Activated gamma-delta T cell treated with Interleukin-2 at 50 U/mL for 16 hours (primary cell): Measurements from ENCODE around the gene LAMTOR5.

Source experiments
- DNase-seq: peaks from one replicate; pipeline ENCODE4 v3.0.0-alpha.2; 2020

LAMTOR5 gene

DNA sequence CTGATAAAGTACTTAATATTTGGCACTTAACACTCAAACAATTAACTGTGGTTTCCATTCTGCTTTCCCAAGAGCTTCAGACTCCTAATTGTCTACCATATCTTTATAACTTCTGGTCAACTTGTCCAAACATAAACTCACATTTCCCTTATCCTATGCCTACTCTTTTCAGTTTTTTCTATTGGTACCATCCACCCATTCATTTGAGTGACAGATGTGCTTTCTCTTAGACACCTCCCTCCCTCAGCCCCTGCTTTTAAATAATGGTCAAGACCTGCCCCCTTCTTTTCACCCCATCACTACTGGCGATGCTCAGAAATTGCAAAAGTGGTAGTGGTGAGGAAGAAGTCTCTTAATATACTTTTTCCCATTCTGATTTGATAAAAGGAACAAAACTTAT lies 22.1 kb downstream of the LAMTOR5 start:
- DNase-seq = no peak

DNA sequence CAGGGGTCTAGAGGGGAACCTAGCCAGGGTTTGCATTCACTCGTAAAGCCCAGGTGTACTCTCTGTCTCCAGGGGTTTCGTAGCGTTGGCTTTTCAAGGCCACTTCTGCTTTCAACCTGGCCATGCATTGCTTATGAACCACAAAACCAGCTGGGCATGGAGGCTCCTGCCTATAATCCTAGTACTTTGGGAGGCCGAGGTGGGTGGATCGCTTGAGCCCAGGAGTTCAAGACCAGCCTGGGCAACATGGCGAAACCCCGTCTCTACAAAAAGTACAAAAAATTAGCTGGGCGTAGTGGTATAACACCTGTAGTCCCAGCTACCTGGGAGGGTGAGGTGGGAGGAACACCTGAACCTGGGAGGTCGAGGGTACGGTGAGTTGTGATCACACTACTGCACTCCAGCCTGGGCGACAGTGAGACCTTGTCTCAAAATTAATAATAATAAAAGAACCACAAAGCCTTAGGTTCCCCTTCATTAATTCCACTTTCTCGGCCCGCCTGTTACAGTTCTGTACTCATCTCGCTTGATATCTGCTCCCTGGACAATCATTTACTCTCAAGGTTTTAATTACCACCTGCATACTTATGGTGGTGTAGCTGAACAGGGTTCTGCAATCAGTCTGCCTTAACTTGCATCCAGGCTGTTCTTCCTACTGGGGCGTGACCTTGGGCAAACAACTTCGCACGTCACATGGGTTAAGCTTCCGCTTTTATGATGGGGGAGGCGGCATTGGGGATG lies 22.7 kb downstream of the LAMTOR5 start:
- no peak for DNase-seq

DNA sequence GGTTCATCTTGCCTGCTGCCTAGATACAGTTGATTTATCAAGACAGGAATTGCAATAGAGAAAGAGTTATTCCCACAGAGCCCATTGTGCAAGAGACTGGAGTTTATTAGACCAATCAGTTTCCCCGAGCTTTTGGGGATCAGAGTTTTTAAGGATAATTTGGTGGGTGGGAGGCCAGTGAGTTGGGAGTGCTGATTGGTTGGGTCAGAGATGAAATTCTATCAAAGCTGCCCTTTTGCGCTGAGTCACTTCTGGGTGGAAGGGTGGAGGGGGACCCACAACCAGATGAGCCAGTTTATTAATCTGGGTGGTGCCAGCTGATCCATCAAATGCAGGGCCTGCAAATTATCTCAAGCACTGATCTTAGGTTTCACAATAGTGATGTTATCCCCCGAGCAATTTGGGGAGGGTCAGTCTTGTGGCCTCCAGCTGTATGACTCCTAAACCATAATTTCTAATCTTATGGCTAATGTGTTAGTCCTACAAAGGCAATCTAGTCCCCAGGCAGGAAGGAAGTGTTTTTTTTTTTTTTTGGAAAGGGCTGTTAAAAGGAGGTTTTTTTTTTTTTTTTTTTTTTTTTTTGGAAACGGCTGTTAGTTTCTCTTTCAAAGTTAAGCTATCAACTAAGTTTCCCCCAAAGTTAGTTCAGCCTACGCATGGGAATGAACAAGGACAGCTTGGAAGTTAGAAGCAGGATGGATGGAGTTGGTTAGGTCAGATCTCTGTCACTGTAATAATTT lies 24.1 kb downstream of the LAMTOR5 start:
- DNase-seq = no peak

DNA sequence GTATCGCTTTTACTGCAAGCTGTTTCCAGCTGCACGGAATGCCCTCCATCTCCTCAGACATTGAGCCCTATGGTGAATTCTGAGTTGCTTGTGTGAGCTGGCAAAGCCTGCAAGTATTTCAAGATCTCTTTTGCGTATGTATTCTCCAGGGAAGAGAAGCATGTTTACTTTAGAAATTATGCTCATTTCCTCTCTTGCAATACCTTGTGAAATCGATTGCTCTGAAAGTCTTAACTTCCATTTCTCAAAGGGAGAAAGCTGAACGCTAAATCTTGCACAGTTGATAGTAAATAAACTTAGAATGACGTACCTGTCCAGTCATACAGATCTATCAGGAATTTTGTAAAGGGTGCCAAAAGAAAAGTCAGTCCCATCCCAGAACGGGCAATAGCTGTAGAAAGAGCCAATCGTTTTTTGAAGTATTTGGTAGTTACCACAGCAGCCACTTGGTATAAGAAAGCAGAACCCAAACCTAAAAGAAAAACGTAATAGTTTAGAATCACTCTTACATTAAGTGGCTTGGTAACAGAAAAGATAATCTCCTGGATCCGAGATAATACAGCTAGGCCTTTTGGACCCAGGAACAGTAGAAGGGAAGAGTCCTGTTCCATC lies 26.7 kb downstream of the LAMTOR5 start:
- no peak for DNase-seq

DNA sequence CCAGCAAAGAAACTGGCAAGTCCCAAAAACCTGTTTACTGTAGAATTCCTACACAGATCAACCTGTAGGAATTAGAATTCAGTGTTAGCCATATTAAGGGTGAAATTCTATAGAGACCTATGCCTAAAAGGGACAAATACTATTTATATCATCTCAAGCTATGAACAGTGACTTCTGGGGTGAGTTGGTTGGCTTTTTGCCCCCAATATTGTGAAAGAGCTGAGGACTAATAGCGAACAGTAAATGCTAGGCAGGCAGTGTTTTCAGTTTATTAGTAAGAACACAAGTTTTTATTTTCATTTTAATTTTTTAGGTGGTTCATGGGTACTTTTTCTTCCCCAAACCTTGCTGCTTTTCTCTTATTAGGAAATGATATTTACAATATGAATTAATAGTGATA lies 32.0 kb downstream of the LAMTOR5 start:
- no peak for DNase-seq

DNA sequence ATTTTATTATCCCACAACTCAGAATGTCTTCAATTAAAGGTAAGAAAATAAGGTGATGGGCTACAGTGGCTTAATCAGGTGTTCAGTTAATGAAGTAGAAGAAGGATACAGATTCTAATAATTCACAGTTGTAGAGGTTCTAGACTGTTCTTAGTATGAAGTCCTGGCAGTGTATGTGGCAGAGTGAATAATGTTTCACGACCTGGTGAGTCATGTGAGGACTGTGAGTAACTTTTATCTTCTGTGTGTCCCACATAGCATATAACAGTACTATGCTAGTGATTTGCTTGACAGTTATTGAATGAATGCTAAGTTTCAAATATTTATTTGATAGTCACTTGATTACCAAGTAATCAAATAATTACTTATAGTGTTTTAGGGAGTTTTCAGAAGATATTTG lies 36.7 kb downstream of the LAMTOR5 start:
- DNase-seq = no peak

DNA sequence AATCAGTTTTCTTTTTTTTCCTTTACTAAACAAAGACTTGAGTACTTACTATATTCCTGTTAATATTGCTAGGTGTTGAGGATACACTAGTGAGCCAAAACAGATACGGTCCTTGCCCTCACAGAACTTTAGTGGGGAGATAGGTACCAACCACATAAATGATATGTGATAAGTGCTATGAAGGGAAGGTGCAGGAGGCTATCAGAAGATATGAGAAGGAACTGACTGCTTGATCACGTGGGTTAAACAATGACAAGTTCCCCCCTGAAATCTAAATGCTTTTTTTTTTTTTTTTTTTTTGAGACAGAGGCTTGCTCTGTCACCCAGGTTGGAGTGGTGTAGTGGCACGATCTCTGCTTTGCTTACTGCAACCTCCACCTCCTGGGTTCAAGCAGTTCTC lies 43.3 kb downstream of the LAMTOR5 start:
- DNase-seq = no peak

DNA sequence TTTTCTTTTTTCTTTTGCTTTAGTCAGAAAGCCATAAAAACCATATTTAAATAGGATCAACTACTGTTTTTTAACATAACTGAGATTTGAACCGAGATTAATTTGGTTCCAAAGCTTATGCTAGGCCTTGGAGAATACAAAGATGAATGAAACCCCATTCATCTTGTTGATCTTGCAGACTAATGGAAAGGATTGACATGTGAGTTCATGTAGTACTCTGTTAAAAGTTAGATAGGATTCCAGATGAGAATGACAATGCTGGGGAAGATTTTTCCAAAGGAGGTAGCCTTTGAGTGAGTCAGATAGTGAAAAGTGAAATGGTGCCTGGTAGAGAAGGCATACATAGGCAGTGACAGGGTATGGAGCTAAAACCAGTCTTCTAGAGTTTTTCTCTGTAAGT lies 45.6 kb downstream of the LAMTOR5 start:
- no peak for DNase-seq

DNA sequence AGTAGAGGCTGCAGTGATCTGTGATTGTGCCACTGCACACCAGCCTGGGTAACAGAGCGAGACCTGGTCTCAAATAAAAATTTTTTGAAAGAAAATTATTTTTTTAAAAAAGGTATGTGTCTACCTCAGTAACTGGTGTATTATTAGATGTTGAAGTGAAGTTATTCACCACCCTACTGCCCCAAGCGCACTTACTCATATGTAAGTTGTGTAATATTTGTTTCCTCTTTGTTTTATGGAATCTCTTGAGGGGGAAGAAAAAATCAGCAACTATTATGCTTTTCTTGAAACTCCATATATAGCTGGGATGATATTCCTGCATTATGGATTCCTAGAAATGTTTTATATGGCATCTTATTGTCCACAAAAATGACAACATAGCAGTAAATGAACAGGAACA lies 47.1 kb downstream of the LAMTOR5 start:
- DNase-seq = no peak

DNA sequence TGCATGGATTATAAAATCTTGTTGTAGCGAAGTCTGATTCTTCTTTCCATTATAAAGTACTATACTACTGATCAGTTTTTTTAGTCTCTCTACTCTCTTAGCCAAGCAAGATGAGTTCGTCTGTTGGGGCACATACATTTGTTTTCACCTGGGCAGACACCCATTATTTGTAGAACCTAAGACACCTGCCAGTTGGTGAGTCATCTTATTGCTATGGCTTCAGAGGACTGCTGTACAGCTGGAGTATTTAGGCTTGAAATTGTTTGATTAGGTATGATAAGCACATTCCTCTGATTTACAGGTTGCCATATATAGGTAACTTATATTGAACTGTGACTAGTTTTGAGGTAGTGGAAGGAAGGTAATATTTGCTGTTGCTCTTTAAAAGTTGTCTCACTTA lies 51.1 kb downstream of the LAMTOR5 start:
- no peak for DNase-seq

DNA sequence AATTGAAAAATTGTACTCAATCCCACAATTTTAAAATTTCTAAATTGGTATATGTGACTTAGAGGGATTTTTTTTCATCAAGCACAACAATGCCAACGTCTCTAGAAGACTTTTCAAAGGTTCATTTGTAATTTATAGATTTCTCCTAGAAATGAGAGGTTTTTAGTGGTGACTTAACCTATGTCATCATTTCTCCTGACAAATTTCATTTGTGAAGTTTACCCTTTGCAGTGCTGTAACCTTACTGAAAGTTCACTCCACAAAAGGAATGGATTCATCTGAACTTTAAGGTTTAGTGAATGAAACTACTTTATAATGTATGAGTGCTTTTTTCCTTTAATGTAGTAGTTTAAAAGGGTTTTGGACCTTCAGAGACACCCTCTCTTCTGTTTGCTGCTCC lies 52.2 kb downstream of the LAMTOR5 start:
- DNase-seq = no peak
